ENCODE data around the gene LSM8. TPM values are rescaled to one million over a fixed set of nuclear protein-coding genes. Genes with fewer than 3 reads are reported as not detected.

LSM8 gene
- total and polyA plus RNA-seq, 8 donors = 7.9 to 24.6 (median 10.4) TPM

- Histone ChIP-seq H3K4me1 (no peaks in the 10 kb centered on the region), H3K27ac (no peak overlapping the region), H3K9me3 (no peaks in the 10 kb centered on the region), H3K36me3 (no peaks in the 10 kb centered on the region), H3K4me3 (no peak overlapping the region), H3K27me3 (peaks cover 0 to 2% (median 0%) of the 10 kb centered on the region in 4 donors)
- no peak for ATAC-seq
- no peak for TF ChIP-seq CTCF (IDR thresholded peaks at IDR 0.05)
- intact Hi-C loops (cut with DNase I) = no loop called here
- FAIRE-seq = no peak
- no peak for DNase-seq
- 33 to 44% methylated on average over 2 of the region's 2 CpGs for WGBS, 2 donors
These were observed 34.6 kb upstream of the LSM8 start for GRCh38 chr7:118149394-118149793.

- intact Hi-C loops (cut with DNase I) = loop anchor here in 1 of 3 donors (10.0 kb wide), 1 partner anchor 407 kb away; no protein-coding TSS in a partner anchor
- no peak for TF ChIP-seq CTCF (IDR thresholded peaks at IDR 0.05)
- no peak for DNase-seq
- H3K36me3 ChIP-seq = no peaks in the 10 kb centered on the region
- H3K27me3 ChIP-seq = peaks cover 0 to 2% (median 0%) of the 10 kb centered on the region in 4 donors
- WGBS, 2 donors = 40 to 75% methylated on average over 2 of the region's 2 CpGs
- no peak for ATAC-seq
- H3K4me3 ChIP-seq = no peak overlapping the region
- H3K27ac ChIP-seq = no peak overlapping the region
- H3K9me3 ChIP-seq = no peaks in the 10 kb centered on the region
- no peak for FAIRE-seq
- no peaks in the 10 kb centered on the region for H3K4me1 ChIP-seq
These were observed 32.3 kb upstream of the LSM8 start for GRCh38 chr7:118151671-118152070.

- Histone ChIP-seq H3K27me3 (peaks cover 0 to 2% (median 0%) of the 10 kb centered on the region in 4 donors), H3K27ac (no peak overlapping the region), H3K9me3 (no peaks in the 10 kb centered on the region), H3K4me1 (no peaks in the 10 kb centered on the region), H3K4me3 (no peak overlapping the region), H3K36me3 (no peaks in the 10 kb centered on the region)
- no peak for DNase-seq
- no peak for ATAC-seq
- WGBS, 2 donors = 48 to 61% methylated on average over 1 of the region's 1 CpG
- intact Hi-C loops (cut with DNase I) = loop anchor here in 1 of 3 donors (10.0 kb wide), 1 partner anchor 407 kb away; no protein-coding TSS in a partner anchor
- TF ChIP-seq CTCF (IDR thresholded peaks at IDR 0.05) = no peak
- no peak for FAIRE-seq
These were observed 31.8 kb upstream of the LSM8 start for GRCh38 chr7:118152149-118152548.

- Histone ChIP-seq H3K27me3 (peaks cover 0 to 2% (median 0%) of the 10 kb centered on the region in 4 donors), H3K4me1 (no peaks in the 10 kb centered on the region), H3K9me3 (no peaks in the 10 kb centered on the region), H3K4me3 (no peak overlapping the region), H3K27ac (no peak overlapping the region), H3K36me3 (no peaks in the 10 kb centered on the region)
- DNase-seq = no peak
- ATAC-seq = no peak
- no peak for FAIRE-seq
- no peak for TF ChIP-seq CTCF (IDR thresholded peaks at IDR 0.05)
- intact Hi-C loops (cut with DNase I) = loop anchor here in 1 of 3 donors (10.0 kb wide), 1 partner anchor 408 kb away; no protein-coding TSS in a partner anchor
These were observed 31.3 kb upstream of the LSM8 start for GRCh38 chr7:118152654-118153053.

- Histone ChIP-seq H3K9me3 (no peaks in the 10 kb centered on the region), H3K36me3 (no peaks in the 10 kb centered on the region), H3K4me3 (no peak overlapping the region), H3K4me1 (no peaks in the 10 kb centered on the region), H3K27ac (no peak overlapping the region), H3K27me3 (peaks cover 0 to 2% (median 0%) of the 10 kb centered on the region in 4 donors)
- DNase-seq = peak in 1 of 6 donors; percentile 18
- intact Hi-C loops (cut with DNase I) = loop anchor here in 1 of 3 donors (10.0 kb wide), 1 partner anchor 409 kb away; no protein-coding TSS in a partner anchor
- TF ChIP-seq CTCF (IDR thresholded peaks at IDR 0.05) = peak; percentile 39 to 57 (median 56)
- 16 to 17% methylated on average over 4 of the region's 4 CpGs for WGBS, 2 donors
- ATAC-seq = peak in 3 of 4 donors; percentile 72 to 84 (median 79)
- FAIRE-seq = peak; percentile 20
These were observed 30.3 kb upstream of the LSM8 start for GRCh38 chr7:118153551-118154177.

All from pancreas (tissue), 10 donors.